Fibroblast of skin of left quadriceps (primary cell): Measurements from ENCODE around the gene NXT2.
A peak's percentile ranks its signal among the peaks of the same experiment; 100 is the strongest.
"Not testable (repeated sequence)": the region's sequence is repeated elsewhere in the genome, so short reads cannot be mapped to it uniquely, and the experiment has no call there.

Experiments
- DNase-seq, 2 experiments: peaks; one replicate each; pipeline ENCODE4 v3.0.0-alpha.2; 2013; ENCODE audit warnings: low read depth in 2 of 2

NXT2 gene

GRCh38 chrX:109536439-109537323 lies at the start of gene NXT2:
Gene NXT2 (plus strand): TSS chrX:109536844. CDS start chrX:109537007, 163 bp downstream.
- DNase-seq, result peak; percentile 75 to 76

GRCh38 chrX:109487640-109488039 lies 49.0 kb upstream of the NXT2 start:
- DNase-seq, result no peak

- no peak for DNase-seq
Measured at GRCh38 chrX:109489174-109489573, 47.5 kb upstream of the NXT2 start.

- no peak for DNase-seq
Measured at GRCh38 chrX:109498434-109498833, 38.2 kb upstream of the NXT2 start.

GRCh38 chrX:109501176-109501575 lies 35.5 kb upstream of the NXT2 start:
- no peak for DNase-seq

- no peak for DNase-seq
Measured at GRCh38 chrX:109508915-109509314, 27.7 kb upstream of the NXT2 start.

GRCh38 chrX:109511113-109511512 lies 25.5 kb upstream of the NXT2 start:
- no peak for DNase-seq

GRCh38 chrX:109519001-109519400 lies 17.6 kb upstream of the NXT2 start:
- no peak for DNase-seq

GRCh38 chrX:109533005-109533404 lies 3.6 kb upstream of the NXT2 start:
- DNase-seq, result no peak

- no peak for DNase-seq
Measured at GRCh38 chrX:109533631-109534030, 3.0 kb upstream of the NXT2 start.

GRCh38 chrX:109534933-109535332 lies 1.7 kb upstream of the NXT2 start:
- DNase-seq, result no peak

GRCh38 chrX:109535578-109535977 lies 1.1 kb upstream of the NXT2 start:
- DNase-seq, result no peak

GRCh38 chrX:109537324-109537665 lies 651 bp downstream of the NXT2 start:
- no peak for DNase-seq

- not testable (repeated sequence) for DNase-seq
Measured at GRCh38 chrX:109539007-109539406, 2.4 kb downstream of the NXT2 start.

GRCh38 chrX:109553862-109554261 lies 17.2 kb downstream of the NXT2 start:
- no peak for DNase-seq

- not testable (repeated sequence) for DNase-seq
Measured at GRCh38 chrX:109576083-109576482, 39.4 kb downstream of the NXT2 start.

GRCh38 chrX:109577055-109577454 lies 40.4 kb downstream of the NXT2 start:
- DNase-seq, result no peak

GRCh38 chrX:109578916-109579315 lies 42.3 kb downstream of the NXT2 start:
- DNase-seq, result no peak

- DNase-seq, result no peak
Measured at GRCh38 chrX:109585488-109585887, 48.8 kb downstream of the NXT2 start.

GRCh38 chrX:109590176-109590575 lies 53.5 kb downstream of the NXT2 start:
- DNase-seq, result no peak
